ENCODE results near the gene ATF7IP.
"Not testable (repeated sequence)": the region's sequence is repeated elsewhere in the genome, so short reads cannot be mapped to it uniquely, and the experiment has no call there.

Gene ATF7IP

DNA sequence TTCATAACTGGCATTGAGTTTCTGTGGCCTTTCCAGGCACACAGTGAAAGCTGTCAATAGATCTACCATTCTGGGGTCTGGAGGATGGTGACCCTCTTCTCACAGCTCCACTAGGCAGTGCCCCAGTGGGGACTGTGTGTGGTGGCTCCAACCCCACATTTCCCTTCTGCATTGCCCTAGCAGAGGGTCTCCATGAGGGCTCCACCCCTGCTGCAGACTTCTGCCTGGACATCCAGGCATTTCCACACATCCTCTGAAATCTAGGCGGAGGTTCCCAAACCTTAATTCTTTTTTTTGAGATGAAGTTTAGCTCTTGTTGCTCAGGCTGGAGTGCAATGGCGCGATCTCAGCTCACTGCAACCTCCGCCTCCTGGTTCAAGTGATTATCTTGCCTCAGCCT lies 14.0 kb upstream of the ATF7IP start:
- not testable (repeated sequence) for H3K36me3 ChIP-seq (ENCODE audit: control insufficient read depth, insufficient read depth, low read length); H3K9ac ChIP-seq (ENCODE audit: low read depth, low read length); H3K4me3 ChIP-seq (ENCODE audit: low read depth, low read length); H3K27ac ChIP-seq (ENCODE audit: low read depth, low read length); H3K27me3 ChIP-seq (ENCODE audit: control insufficient read depth, insufficient read depth, low read length); H3K4me1 ChIP-seq (ENCODE audit: control insufficient read depth, insufficient read depth, low read length)
- H3K9me3 ChIP-seq (ENCODE audit: control insufficient read depth, insufficient read depth, low read length): peaks cover 41% of the 10 kb centered on the region

DNA sequence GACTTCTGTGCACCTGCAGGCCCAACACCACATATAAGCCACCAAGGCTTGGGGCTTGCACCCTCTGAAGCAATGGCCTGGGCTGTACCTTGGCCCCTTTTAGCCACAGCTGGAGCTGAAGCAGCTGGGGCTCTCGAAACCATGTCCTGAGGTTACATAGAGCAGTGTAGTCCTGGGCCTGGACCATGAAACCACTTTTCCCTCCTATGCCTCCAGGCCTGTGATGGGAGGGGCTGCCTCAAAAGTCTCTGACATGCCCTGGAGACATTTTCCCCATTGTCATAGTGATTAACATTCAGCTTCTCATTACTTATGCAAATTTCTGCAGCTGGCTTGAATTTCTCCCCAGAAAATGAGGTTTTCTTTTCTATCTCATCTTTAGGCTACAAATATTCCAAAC lies 13.4 kb upstream of the ATF7IP start:
- H3K4me3 ChIP-seq (ENCODE audit: low read depth, low read length); H3K27me3 ChIP-seq (ENCODE audit: control insufficient read depth, insufficient read depth, low read length); H3K36me3 ChIP-seq (ENCODE audit: control insufficient read depth, insufficient read depth, low read length); H3K9ac ChIP-seq (ENCODE audit: low read depth, low read length); H3K4me1 ChIP-seq (ENCODE audit: control insufficient read depth, insufficient read depth, low read length); H3K27ac ChIP-seq (ENCODE audit: low read depth, low read length): not testable (repeated sequence)
- H3K9me3 ChIP-seq (ENCODE audit: control insufficient read depth, insufficient read depth, low read length): peaks cover 41% of the 10 kb centered on the region

DNA sequence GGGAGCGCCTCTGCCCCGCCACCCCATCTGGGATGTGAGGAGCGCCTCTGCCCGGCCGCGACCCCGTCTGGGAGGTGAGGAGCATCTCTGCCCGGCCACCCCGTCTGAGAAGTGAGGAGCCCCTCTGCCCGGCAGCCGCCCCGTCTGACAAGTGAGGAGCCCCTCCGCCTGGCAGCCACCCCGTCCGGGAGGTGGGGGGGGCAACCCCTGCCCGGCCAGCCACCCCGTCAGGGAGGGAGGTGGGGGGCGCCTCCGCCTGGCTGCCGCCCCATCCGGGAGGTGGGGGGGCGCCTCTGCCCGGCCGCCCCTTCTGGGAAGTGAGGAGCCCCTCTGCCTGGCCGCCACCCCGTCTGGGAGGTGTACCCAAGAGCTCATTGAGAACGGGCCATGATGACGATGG lies 10.8 kb upstream of the ATF7IP start:
- H3K4me1 ChIP-seq (ENCODE audit: control insufficient read depth, insufficient read depth, low read length); H3K4me3 ChIP-seq (ENCODE audit: low read depth, low read length); H3K27ac ChIP-seq (ENCODE audit: low read depth, low read length); H3K36me3 ChIP-seq (ENCODE audit: control insufficient read depth, insufficient read depth, low read length); H3K27me3 ChIP-seq (ENCODE audit: control insufficient read depth, insufficient read depth, low read length); H3K9ac ChIP-seq (ENCODE audit: low read depth, low read length): not testable (repeated sequence)
- peaks cover 34% of the 10 kb centered on the region for H3K9me3 ChIP-seq (ENCODE audit: control insufficient read depth, insufficient read depth, low read length)

DNA sequence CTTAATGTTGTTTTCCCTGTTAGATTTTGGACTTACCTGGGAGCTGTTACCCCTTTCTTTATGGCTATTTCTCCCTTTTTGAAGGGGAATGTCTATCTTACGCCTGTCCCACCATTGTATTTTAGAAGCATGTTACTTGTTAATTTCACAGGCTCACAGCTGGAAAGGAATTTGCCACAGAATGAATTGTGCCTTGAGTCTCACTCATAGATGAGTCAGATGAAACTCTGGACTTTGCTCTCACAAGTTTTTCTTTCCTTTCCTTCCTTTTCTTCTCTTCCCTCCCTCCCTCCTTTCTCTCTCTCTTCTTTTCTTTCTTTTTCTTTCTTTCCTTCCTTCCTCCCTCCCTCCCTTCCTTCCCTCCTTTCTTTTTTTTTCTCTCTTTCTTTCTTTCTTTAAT lies 9.3 kb upstream of the ATF7IP start:
- Histone ChIP-seq H3K9ac (ENCODE audit: low read depth, low read length) (no peak overlapping the region), H3K36me3 (ENCODE audit: control insufficient read depth, insufficient read depth, low read length) (no peaks in the 10 kb centered on the region), H3K9me3 (ENCODE audit: control insufficient read depth, insufficient read depth, low read length) (peaks cover 22% of the 10 kb centered on the region), H3K27ac (ENCODE audit: low read depth, low read length) (no peak overlapping the region), H3K27me3 (ENCODE audit: control insufficient read depth, insufficient read depth, low read length) (no peaks in the 10 kb centered on the region), H3K4me3 (ENCODE audit: low read depth, low read length) (no peak overlapping the region), H3K4me1 (ENCODE audit: control insufficient read depth, insufficient read depth, low read length) (no peaks in the 10 kb centered on the region)

DNA sequence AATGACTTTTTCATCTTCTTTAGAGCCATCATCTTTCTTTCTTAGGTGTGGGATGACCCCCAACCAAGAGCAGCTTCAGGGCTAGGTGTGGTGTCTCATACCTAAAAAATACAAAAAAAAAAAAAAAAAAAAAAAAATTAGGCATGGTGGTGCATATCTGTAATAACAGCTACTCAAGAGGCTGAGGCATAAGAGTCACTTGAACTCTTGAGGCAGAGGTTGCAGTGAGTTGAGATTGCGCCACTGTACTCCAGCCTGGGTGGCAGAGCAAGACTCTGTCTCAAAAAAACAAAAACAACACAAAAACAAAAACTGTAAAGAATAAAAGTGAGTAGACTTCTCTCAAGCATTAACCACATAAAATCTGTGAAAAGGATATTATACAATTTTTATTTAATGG lies 8.0 kb upstream of the ATF7IP start:
- peaks cover 11% of the 10 kb centered on the region for H3K9me3 ChIP-seq (ENCODE audit: control insufficient read depth, insufficient read depth, low read length)
- H3K4me3 ChIP-seq (ENCODE audit: low read depth, low read length): no peak overlapping the region
- H3K36me3 ChIP-seq (ENCODE audit: control insufficient read depth, insufficient read depth, low read length): no peaks in the 10 kb centered on the region
- no peak overlapping the region for H3K9ac ChIP-seq (ENCODE audit: low read depth, low read length)
- H3K27me3 ChIP-seq (ENCODE audit: control insufficient read depth, insufficient read depth, low read length): no peaks in the 10 kb centered on the region
- H3K27ac ChIP-seq (ENCODE audit: low read depth, low read length): no peak overlapping the region
- no peaks in the 10 kb centered on the region for H3K4me1 ChIP-seq (ENCODE audit: control insufficient read depth, insufficient read depth, low read length)

DNA sequence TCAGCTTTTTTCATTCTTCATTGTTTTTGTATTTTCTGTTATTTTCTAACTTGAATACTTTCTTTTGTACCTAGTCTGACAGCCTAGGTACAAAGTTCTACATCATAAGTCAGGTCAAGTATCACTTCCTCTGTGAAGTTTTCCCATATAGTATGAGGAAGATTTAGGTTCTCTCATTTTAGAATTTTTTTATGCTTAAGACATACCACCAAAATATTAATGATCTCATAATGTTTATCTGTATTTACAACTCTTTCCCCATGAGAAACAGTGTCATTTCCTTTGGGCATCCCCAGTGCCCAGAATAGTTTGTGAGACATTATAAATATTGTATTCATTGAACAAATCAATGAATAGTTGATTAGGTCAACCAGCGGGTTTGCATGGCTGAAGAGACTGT lies 3.1 kb upstream of the ATF7IP start:
- no peaks in the 10 kb centered on the region for H3K27me3 ChIP-seq (ENCODE audit: control insufficient read depth, insufficient read depth, low read length)
- H3K4me1 ChIP-seq (ENCODE audit: control insufficient read depth, insufficient read depth, low read length): no peaks in the 10 kb centered on the region
- no peak overlapping the region for H3K27ac ChIP-seq (ENCODE audit: low read depth, low read length)
- no peak overlapping the region for H3K4me3 ChIP-seq (ENCODE audit: low read depth, low read length)
- no peaks in the 10 kb centered on the region for H3K36me3 ChIP-seq (ENCODE audit: control insufficient read depth, insufficient read depth, low read length)
- H3K9ac ChIP-seq (ENCODE audit: low read depth, low read length): no peak overlapping the region
- H3K9me3 ChIP-seq (ENCODE audit: control insufficient read depth, insufficient read depth, low read length): no peaks in the 10 kb centered on the region

DNA sequence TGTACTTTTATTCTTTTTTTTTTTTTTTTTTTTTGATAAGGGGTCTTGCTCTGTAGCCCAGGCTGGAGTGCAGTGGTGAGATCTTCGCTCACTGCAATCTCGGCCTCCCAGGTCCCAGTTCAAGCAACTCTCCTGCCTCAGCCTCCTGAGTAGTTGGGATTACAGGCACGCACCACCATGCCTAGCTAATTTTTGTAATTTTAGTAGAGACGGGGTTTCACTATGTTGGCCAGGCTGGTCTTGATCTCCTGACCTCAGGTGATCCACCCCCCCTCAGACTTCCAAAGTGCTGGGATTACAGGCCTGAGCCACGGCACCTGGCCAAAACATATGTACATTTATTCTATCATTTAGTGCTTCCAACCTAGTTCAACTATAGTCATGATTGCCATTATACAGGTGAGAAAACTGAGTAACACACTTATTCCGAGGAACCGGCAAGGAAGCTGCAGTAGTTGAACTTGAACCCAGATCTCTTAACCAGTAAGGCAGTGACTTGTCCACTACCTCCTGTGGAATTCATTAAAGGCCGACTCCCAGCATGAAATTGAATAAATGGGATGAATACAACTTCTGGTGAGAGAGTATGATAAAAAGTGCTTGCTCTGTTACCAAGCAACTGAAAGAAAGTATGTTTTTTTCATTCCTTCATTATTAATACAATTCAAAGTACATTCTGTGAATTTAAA lies 755 bp upstream of the ATF7IP start:
- H3K36me3 ChIP-seq (ENCODE audit: control insufficient read depth, insufficient read depth, low read length): no peaks in the 10 kb centered on the region
- peak overlapping the region; percentile 31 for H3K4me3 ChIP-seq (ENCODE audit: low read depth, low read length)
- no peak overlapping the region for H3K9ac ChIP-seq (ENCODE audit: low read depth, low read length)
- no peaks in the 10 kb centered on the region for H3K4me1 ChIP-seq (ENCODE audit: control insufficient read depth, insufficient read depth, low read length)
- H3K9me3 ChIP-seq (ENCODE audit: control insufficient read depth, insufficient read depth, low read length): no peaks in the 10 kb centered on the region
- H3K27me3 ChIP-seq (ENCODE audit: control insufficient read depth, insufficient read depth, low read length): no peaks in the 10 kb centered on the region
- no peak overlapping the region for H3K27ac ChIP-seq (ENCODE audit: low read depth, low read length)

DNA sequence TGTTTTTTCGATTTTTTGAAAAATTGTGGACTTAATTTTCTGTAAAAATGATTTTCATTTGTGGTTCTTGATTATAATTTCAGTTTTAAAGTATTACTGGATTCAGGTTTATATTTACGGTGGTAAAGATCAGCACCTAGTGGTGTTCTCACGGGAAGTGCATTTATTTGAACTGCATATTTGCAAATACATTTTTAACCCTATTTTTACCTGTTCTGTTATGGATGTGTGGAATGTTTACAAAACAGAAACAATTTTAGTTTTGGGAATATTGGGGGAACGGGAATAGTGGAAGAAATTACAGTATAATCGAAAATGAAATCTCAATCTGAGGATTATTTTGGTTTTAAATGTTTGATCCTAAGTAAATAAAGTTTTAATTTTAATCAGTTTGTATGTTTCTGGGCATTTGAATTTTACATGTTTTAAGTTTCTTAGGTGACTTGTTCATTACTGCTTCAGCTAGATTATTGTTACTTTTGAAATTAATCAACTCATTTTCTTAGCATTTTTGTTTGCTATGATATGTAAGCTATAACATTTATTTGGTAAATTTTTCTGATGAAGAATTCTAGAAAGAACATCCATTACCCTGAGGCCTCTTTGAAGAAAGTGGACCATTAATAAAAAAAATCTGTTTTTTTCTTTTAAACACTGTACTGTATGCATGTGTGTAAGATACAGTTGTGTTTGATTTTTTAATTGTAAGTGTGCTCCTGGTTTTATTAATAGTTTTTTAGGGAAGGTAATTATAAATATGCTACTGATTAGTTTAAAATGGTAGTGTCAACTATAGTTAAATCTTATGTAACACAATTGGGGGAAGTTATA lies 942 bp downstream of the ATF7IP start:
- H3K9me3 ChIP-seq (ENCODE audit: control insufficient read depth, insufficient read depth, low read length): no peaks in the 10 kb centered on the region
- H3K4me3 ChIP-seq (ENCODE audit: low read depth, low read length): peak overlapping the region; percentile 74
- peak overlapping the region; percentile 99 for H3K27ac ChIP-seq (ENCODE audit: low read depth, low read length)

DNA sequence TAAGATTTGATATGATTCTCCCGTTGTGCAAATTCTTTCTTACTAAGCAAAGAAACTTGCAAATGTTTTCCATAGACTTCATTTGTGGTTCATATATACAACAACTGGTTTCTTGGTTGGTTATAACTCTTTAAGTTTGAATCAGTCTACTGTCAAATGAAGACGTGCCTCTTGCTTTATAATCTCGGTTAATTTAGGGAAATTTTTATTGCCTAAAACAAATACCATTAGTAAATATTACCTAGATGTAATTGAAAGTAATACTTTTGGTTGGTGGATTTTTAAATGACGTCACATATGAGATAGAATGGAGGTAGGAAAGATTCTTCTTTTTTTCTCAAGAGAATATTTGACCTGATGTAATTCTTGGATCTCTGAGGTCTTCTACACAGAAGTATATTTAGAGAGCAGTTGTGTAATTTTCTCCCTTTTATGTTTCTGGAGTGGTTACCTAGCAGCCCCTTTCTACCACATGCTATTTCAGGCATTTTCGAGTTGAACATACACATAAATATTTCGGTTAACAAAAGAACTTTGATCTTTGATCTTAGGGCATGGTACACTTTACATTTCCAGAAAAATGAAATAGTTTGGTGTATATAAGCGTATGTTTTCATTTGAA lies 1.7 kb downstream of the ATF7IP start:
- Histone ChIP-seq H3K4me3 (ENCODE audit: low read depth, low read length) (peak overlapping the region; percentile 74), H3K27ac (ENCODE audit: low read depth, low read length) (peak overlapping the region; percentile 99), H3K9me3 (ENCODE audit: control insufficient read depth, insufficient read depth, low read length) (no peaks in the 10 kb centered on the region), H3K27me3 (ENCODE audit: control insufficient read depth, insufficient read depth, low read length) (no peaks in the 10 kb centered on the region), H3K36me3 (ENCODE audit: control insufficient read depth, insufficient read depth, low read length) (no peaks in the 10 kb centered on the region), H3K4me1 (ENCODE audit: control insufficient read depth, insufficient read depth, low read length) (peaks cover 17% of the 10 kb centered on the region), H3K9ac (ENCODE audit: low read depth, low read length) (peak overlapping the region; percentile 95)

More for the DNA sequence above, 942 bp downstream of the ATF7IP start:
- no peaks in the 10 kb centered on the region for H3K36me3 ChIP-seq (ENCODE audit: control insufficient read depth, insufficient read depth, low read length)
- H3K9ac ChIP-seq (ENCODE audit: low read depth, low read length): peak overlapping the region; percentile 95
- no peaks in the 10 kb centered on the region for H3K27me3 ChIP-seq (ENCODE audit: control insufficient read depth, insufficient read depth, low read length)
- H3K4me1 ChIP-seq (ENCODE audit: control insufficient read depth, insufficient read depth, low read length): peaks cover 10% of the 10 kb centered on the region

DNA sequence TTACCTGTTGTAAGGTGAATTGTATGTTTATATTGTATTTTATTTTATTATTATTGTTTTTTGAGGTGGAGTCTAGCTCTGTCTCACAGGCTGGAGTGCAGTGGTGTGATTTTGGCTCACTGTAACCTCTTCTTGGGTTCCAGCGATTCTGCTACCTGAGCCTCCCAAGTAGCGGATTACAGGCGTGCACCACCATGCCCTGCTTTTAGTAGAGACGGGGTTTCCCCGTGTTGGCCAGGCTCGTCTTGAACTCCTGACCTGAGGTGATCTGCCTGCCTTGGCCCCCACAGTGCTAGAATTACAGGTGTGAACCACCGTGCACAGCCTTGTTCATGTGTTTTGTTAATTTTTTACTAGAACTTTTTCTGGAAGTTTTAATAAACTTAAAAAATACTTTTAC lies 3.8 kb downstream of the ATF7IP start:
- Histone ChIP-seq H3K36me3 (ENCODE audit: control insufficient read depth, insufficient read depth, low read length) (no peaks in the 10 kb centered on the region), H3K27me3 (ENCODE audit: control insufficient read depth, insufficient read depth, low read length) (no peaks in the 10 kb centered on the region), H3K27ac (ENCODE audit: low read depth, low read length) (no peak overlapping the region), H3K9me3 (ENCODE audit: control insufficient read depth, insufficient read depth, low read length) (no peaks in the 10 kb centered on the region), H3K9ac (ENCODE audit: low read depth, low read length) (no peak overlapping the region), H3K4me1 (ENCODE audit: control insufficient read depth, insufficient read depth, low read length) (peaks cover 30% of the 10 kb centered on the region), H3K4me3 (ENCODE audit: low read depth, low read length) (no peak overlapping the region)

DNA sequence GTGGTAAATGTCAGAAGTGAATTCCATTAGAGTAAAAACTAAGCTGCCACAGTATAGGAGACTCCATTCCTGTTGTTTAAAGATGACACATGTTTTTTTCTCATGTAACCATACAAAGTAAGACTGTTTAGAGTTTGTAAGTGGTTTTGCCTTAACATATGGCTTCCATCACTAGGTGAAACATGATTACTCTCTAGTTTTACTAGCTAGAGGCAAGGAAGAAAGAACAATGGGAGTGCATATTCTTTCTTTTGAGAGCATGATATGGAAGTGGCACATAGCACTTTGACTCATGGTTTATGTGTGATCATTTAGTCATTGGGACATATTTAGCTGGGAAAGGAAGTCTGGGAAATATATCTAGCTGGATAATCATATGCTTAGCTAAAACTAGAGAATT lies 7.7 kb downstream of the ATF7IP start:
- Histone ChIP-seq H3K9ac (ENCODE audit: low read depth, low read length) (no peak overlapping the region), H3K27me3 (ENCODE audit: control insufficient read depth, insufficient read depth, low read length) (no peaks in the 10 kb centered on the region), H3K4me1 (ENCODE audit: control insufficient read depth, insufficient read depth, low read length) (peaks cover 49% of the 10 kb centered on the region), H3K27ac (ENCODE audit: low read depth, low read length) (no peak overlapping the region), H3K9me3 (ENCODE audit: control insufficient read depth, insufficient read depth, low read length) (peaks cover under 1% of the 10 kb centered on the region; the same call in 1 of the 2 replicates), H3K36me3 (ENCODE audit: control insufficient read depth, insufficient read depth, low read length) (peaks cover 2% of the 10 kb centered on the region; the same call in 1 of the 2 replicates), H3K4me3 (ENCODE audit: low read depth, low read length) (no peak overlapping the region)
